Memory B cell (primary cell): ENCODE data around the gene EFCAB8.
"Not testable (repeated sequence)": the region's sequence is repeated elsewhere in the genome, so short reads cannot be mapped to it uniquely, and the experiment has no call there.

Experiments
- ATAC-seq: fragments of 150-1000 bp; cut with Tn5 transposase; 2 replicates; pipeline ENCODE4 v1.10.0; 2021; ENCODE audit warnings: low read depth, mild to moderate bottlenecking, moderate library complexity
- DNase-seq, 2 donors: peaks; one replicate each; pipeline ENCODE4 v3.0.0; 2022; ENCODE audit warnings: low spot score in 2 of 2
- H3K27ac Mint-ChIP-seq: one replicate; pipeline ENCODE4 v1.8.0; 2022; ENCODE audit warnings: mild to moderate bottlenecking, moderate library complexity, mixed read lengths
- H3K27me3 Mint-ChIP-seq: one replicate; pipeline ENCODE4 v1.8.0; 2022; ENCODE audit warnings: mixed read lengths
- H3K36me3 Mint-ChIP-seq: one replicate; pipeline ENCODE4 v1.8.0; 2022; ENCODE audit warnings: mild to moderate bottlenecking, mixed read lengths
- H3K4me1 Mint-ChIP-seq: one replicate; pipeline ENCODE4 v1.8.0; 2022; ENCODE audit warnings: mixed read lengths
- H3K4me3 Mint-ChIP-seq: one replicate; pipeline ENCODE4 v1.8.0; 2022; ENCODE audit warnings: mild to moderate bottlenecking, moderate library complexity, mixed read lengths
- H3K9me3 Mint-ChIP-seq: one replicate; pipeline ENCODE4 v1.8.0; 2022; ENCODE audit warnings: mixed read lengths

The EFCAB8 gene

GRCh38 chr20:32861446-32861845, 2.7 kb downstream of the EFCAB8 start:
- no peak for ATAC-seq
- Mint-ChIP-seq H3K4me3 (no peak overlapping the region), H3K27ac (no peak overlapping the region), H3K27me3 (no peaks in the 10 kb centered on the region), H3K36me3 (peaks cover 9% of the 10 kb centered on the region), H3K4me1 (no peaks in the 10 kb centered on the region), H3K9me3 (no peaks in the 10 kb centered on the region)
- DNase-seq = no peak

- no peak for ATAC-seq
- Mint-ChIP-seq H3K9me3 (no peaks in the 10 kb centered on the region), H3K27ac (no peak overlapping the region), H3K36me3 (no peaks in the 10 kb centered on the region), H3K27me3 (no peaks in the 10 kb centered on the region), H3K4me1 (no peaks in the 10 kb centered on the region), H3K4me3 (no peak overlapping the region)
- DNase-seq = no peak
Measured at GRCh38 chr20:32869562-32869961, 10.8 kb downstream of the EFCAB8 start.

- ATAC-seq, H3K27me3 Mint-ChIP-seq, DNase-seq, H3K27ac Mint-ChIP-seq, H3K4me3 Mint-ChIP-seq, H3K4me1 Mint-ChIP-seq, H3K36me3 Mint-ChIP-seq, H3K9me3 Mint-ChIP-seq: not testable (repeated sequence)
Measured at GRCh38 chr20:32870526-32870925, 11.8 kb downstream of the EFCAB8 start.

GRCh38 chr20:32870985-32871384, 12.3 kb downstream of the EFCAB8 start:
- DNase-seq = no peak
- peaks cover 3% of the 10 kb centered on the region for H3K36me3 Mint-ChIP-seq
- H3K4me1 Mint-ChIP-seq = no peaks in the 10 kb centered on the region
- no peak overlapping the region for H3K27ac Mint-ChIP-seq
- no peak for ATAC-seq
- no peak overlapping the region for H3K4me3 Mint-ChIP-seq
- no peaks in the 10 kb centered on the region for H3K27me3 Mint-ChIP-seq
- H3K9me3 Mint-ChIP-seq = no peaks in the 10 kb centered on the region

- Mint-ChIP-seq H3K27me3 (no peaks in the 10 kb centered on the region), H3K4me3 (no peak overlapping the region), H3K36me3 (peaks cover 3% of the 10 kb centered on the region), H3K27ac (no peak overlapping the region), H3K9me3 (no peaks in the 10 kb centered on the region), H3K4me1 (no peaks in the 10 kb centered on the region)
- DNase-seq (no peak), ATAC-seq (no peak)
Measured at GRCh38 chr20:32871627-32872160, 13.0 kb downstream of the EFCAB8 start.

GRCh38 chr20:32872266-32872665, 13.5 kb downstream of the EFCAB8 start:
- Mint-ChIP-seq H3K9me3 (no peaks in the 10 kb centered on the region), H3K4me3 (no peak overlapping the region), H3K36me3 (peaks cover 3% of the 10 kb centered on the region), H3K4me1 (no peaks in the 10 kb centered on the region), H3K27ac (no peak overlapping the region), H3K27me3 (no peaks in the 10 kb centered on the region)
- ATAC-seq (no peak), DNase-seq (no peak)

- no peaks in the 10 kb centered on the region for H3K4me1 Mint-ChIP-seq
- H3K9me3 Mint-ChIP-seq = no peaks in the 10 kb centered on the region
- H3K36me3 Mint-ChIP-seq = peaks cover 3% of the 10 kb centered on the region
- no peak overlapping the region for H3K27ac Mint-ChIP-seq
- DNase-seq = no peak
- no peaks in the 10 kb centered on the region for H3K27me3 Mint-ChIP-seq
- no peak overlapping the region for H3K4me3 Mint-ChIP-seq
- no peak for ATAC-seq
Measured at GRCh38 chr20:32875673-32876072, 16.9 kb downstream of the EFCAB8 start.

GRCh38 chr20:32877507-32877906, 18.8 kb downstream of the EFCAB8 start:
- Mint-ChIP-seq H3K4me1 (no peaks in the 10 kb centered on the region), H3K4me3 (no peak overlapping the region), H3K9me3 (no peaks in the 10 kb centered on the region), H3K36me3 (peaks cover 3% of the 10 kb centered on the region), H3K27ac (no peak overlapping the region), H3K27me3 (no peaks in the 10 kb centered on the region)
- ATAC-seq (no peak), DNase-seq (no peak)

GRCh38 chr20:32878820-32879219, 20.1 kb downstream of the EFCAB8 start:
- Mint-ChIP-seq H3K4me1 (no peaks in the 10 kb centered on the region), H3K27ac (no peak overlapping the region), H3K4me3 (no peak overlapping the region), H3K27me3 (no peaks in the 10 kb centered on the region), H3K9me3 (no peaks in the 10 kb centered on the region), H3K36me3 (peaks cover 3% of the 10 kb centered on the region)
- no peak for ATAC-seq
- DNase-seq = no peak

- H3K36me3 Mint-ChIP-seq = peaks cover 3% of the 10 kb centered on the region
- H3K27ac Mint-ChIP-seq = no peak overlapping the region
- no peaks in the 10 kb centered on the region for H3K4me1 Mint-ChIP-seq
- no peak overlapping the region for H3K4me3 Mint-ChIP-seq
- no peaks in the 10 kb centered on the region for H3K27me3 Mint-ChIP-seq
- no peak for ATAC-seq
- no peaks in the 10 kb centered on the region for H3K9me3 Mint-ChIP-seq
- no peak for DNase-seq
Measured at GRCh38 chr20:32879538-32879937, 20.8 kb downstream of the EFCAB8 start.

- no peak overlapping the region for H3K4me3 Mint-ChIP-seq
- no peak for ATAC-seq
- H3K36me3 Mint-ChIP-seq = peaks cover 2% of the 10 kb centered on the region
- no peaks in the 10 kb centered on the region for H3K27me3 Mint-ChIP-seq
- H3K9me3 Mint-ChIP-seq = no peaks in the 10 kb centered on the region
- no peak overlapping the region for H3K27ac Mint-ChIP-seq
- no peak for DNase-seq
- no peaks in the 10 kb centered on the region for H3K4me1 Mint-ChIP-seq
Measured at GRCh38 chr20:32880635-32881034, 21.9 kb downstream of the EFCAB8 start.

GRCh38 chr20:32883081-32883480, 24.4 kb downstream of the EFCAB8 start:
- no peak for DNase-seq
- H3K27me3 Mint-ChIP-seq = no peaks in the 10 kb centered on the region
- no peak overlapping the region for H3K4me3 Mint-ChIP-seq
- H3K27ac Mint-ChIP-seq = no peak overlapping the region
- no peak for ATAC-seq
- peaks cover 4% of the 10 kb centered on the region for H3K36me3 Mint-ChIP-seq
- H3K4me1 Mint-ChIP-seq = no peaks in the 10 kb centered on the region
- H3K9me3 Mint-ChIP-seq = no peaks in the 10 kb centered on the region

- H3K27ac Mint-ChIP-seq = no peak overlapping the region
Measured at GRCh38 chr20:32885185-32885584, 26.5 kb downstream of the EFCAB8 start.

GRCh38 chr20:32885952-32886351, 27.2 kb downstream of the EFCAB8 start:
- no peak for DNase-seq
- no peak for ATAC-seq

More at GRCh38 chr20:32885185-32885584, 26.5 kb downstream of the EFCAB8 start:
- no peaks in the 10 kb centered on the region for H3K27me3 Mint-ChIP-seq
- no peak overlapping the region for H3K4me3 Mint-ChIP-seq
- no peaks in the 10 kb centered on the region for H3K4me1 Mint-ChIP-seq
- ATAC-seq (no peak), DNase-seq (no peak)
- peaks cover 4% of the 10 kb centered on the region for H3K36me3 Mint-ChIP-seq
- H3K9me3 Mint-ChIP-seq = no peaks in the 10 kb centered on the region

GRCh38 chr20:32886652-32887051, 27.9 kb downstream of the EFCAB8 start:
- ATAC-seq (no peak), DNase-seq (no peak)
- no peaks in the 10 kb centered on the region for H3K4me1 Mint-ChIP-seq
- H3K9me3 Mint-ChIP-seq = no peaks in the 10 kb centered on the region
- peaks cover 4% of the 10 kb centered on the region for H3K36me3 Mint-ChIP-seq
- H3K4me3 Mint-ChIP-seq = no peak overlapping the region
- H3K27me3 Mint-ChIP-seq = no peaks in the 10 kb centered on the region
- H3K27ac Mint-ChIP-seq = no peak overlapping the region

More at GRCh38 chr20:32885952-32886351, 27.2 kb downstream of the EFCAB8 start:
- H3K27me3 Mint-ChIP-seq = no peaks in the 10 kb centered on the region
- peaks cover 4% of the 10 kb centered on the region for H3K36me3 Mint-ChIP-seq
- H3K27ac Mint-ChIP-seq = no peak overlapping the region
- no peaks in the 10 kb centered on the region for H3K9me3 Mint-ChIP-seq
- no peak overlapping the region for H3K4me3 Mint-ChIP-seq
- H3K4me1 Mint-ChIP-seq = no peaks in the 10 kb centered on the region
